Esophagus (tissue), 2 donors: ENCODE results near the gene RCC2. TPM values are rescaled to one million over a fixed set of nuclear protein-coding genes. Genes with fewer than 3 reads are reported as not detected.
"Not testable (repeated sequence)": the region's sequence is repeated elsewhere in the genome, so short reads cannot be mapped to it uniquely, and the experiment has no call there.

Source experiments
- H3K27ac ChIP-seq, 2 donors: one replicate each; pipeline ENCODE4 v1.5.1; 2013; ENCODE audit warnings: low read depth in 2 of 2, mild to moderate bottlenecking in 2 of 2, inconsistent platforms in 1 of 2, low read length in 1 of 2, moderate library complexity in 1 of 2
- H3K27me3 ChIP-seq, 2 donors: one replicate each; pipeline ENCODE4 v1.6.1; 2013; ENCODE audit warnings: low read length in 2 of 2, control low read depth in 1 of 2, mild to moderate bottlenecking in 1 of 2; ENCODE audit not compliant: insufficient read depth in 2 of 2, control insufficient read depth in 1 of 2
- H3K36me3 ChIP-seq, 2 donors: one replicate each; pipeline ENCODE4 v1.6.1; 2013; ENCODE audit warnings: low read length in 1 of 2; ENCODE audit not compliant: control insufficient read depth in 2 of 2, insufficient read depth in 2 of 2
- H3K4me1 ChIP-seq, 2 donors: one replicate each; pipeline ENCODE4 v1.6.1; 2013; ENCODE audit warnings: low read length in 1 of 2; ENCODE audit not compliant: control insufficient read depth in 2 of 2, insufficient read depth in 2 of 2
- H3K4me3 ChIP-seq, 2 donors: one replicate each; pipeline ENCODE4 v1.5.1; 2013; ENCODE audit warnings: low read length in 2 of 2, mild to moderate bottlenecking in 2 of 2, low read depth in 1 of 2, moderate library complexity in 1 of 2
- H3K9me3 ChIP-seq, 2 donors: one replicate each; pipeline ENCODE4 v1.6.1; 2013; ENCODE audit warnings: mild to moderate bottlenecking in 2 of 2, low read depth in 1 of 2, low read length in 1 of 2, moderate library complexity in 1 of 2; ENCODE audit not compliant: control insufficient read depth in 2 of 2, insufficient read depth in 1 of 2
- WGBS, 2 donors: extraction: QIAGEN DNeasy Blood & Tissue Kit; methylation state at CpG; one replicate each; pipeline ENCODE4 v1.1.7; 2013; 5-methylcytosine and 5-hydroxymethylcytosine counted together
- polyA plus RNA-seq, 2 donors: library from polyadenylated mRNA; stranded (reverse); fragments of 200-250 nt; gene quantifications; one replicate each; pipeline ENCODE4 v1.2.3, GENCODE V29; 2013
- donor health status: healthy with polysubstance abuse.
- donor health status: Bipolar disorder and iron deficiency.

Gene RCC2
- polyA plus RNA-seq, 2 donors, result 48.8 TPM

- not testable (repeated sequence) for H3K36me3 ChIP-seq, H3K27me3 ChIP-seq, H3K4me1 ChIP-seq, H3K4me3 ChIP-seq, H3K9me3 ChIP-seq, H3K27ac ChIP-seq
- WGBS, 2 donors, result 73 to 84% methylated on average over 8 to 10 of the region's 10 CpGs
Observed at GRCh38 chr1:17452203-17452602, 12.7 kb upstream of the RCC2 start.

GRCh38 chr1:17451731-17452130, 12.3 kb upstream of the RCC2 start:
- no peaks in the 10 kb centered on the region for H3K9me3 ChIP-seq
- WGBS, 2 donors, result 59 to 64% methylated on average over 7 of the region's 7 CpGs
- H3K36me3 ChIP-seq, result no peaks in the 10 kb centered on the region
- H3K27ac ChIP-seq, result no peak overlapping the region
- H3K4me1 ChIP-seq, result no peaks in the 10 kb centered on the region
- no peaks in the 10 kb centered on the region for H3K27me3 ChIP-seq
- no peak overlapping the region for H3K4me3 ChIP-seq

- Histone ChIP-seq H3K4me3 (no peak overlapping the region), H3K4me1 (peaks cover 0 to 2% of the 10 kb centered on the region in 2 donors), H3K36me3 (no peaks in the 10 kb centered on the region), H3K9me3 (no peaks in the 10 kb centered on the region), H3K27me3 (no peaks in the 10 kb centered on the region), H3K27ac (peak overlapping the region in 1 of 2 donors; percentile 40)
- 79 to 84% methylated on average over 12 of the region's 12 CpGs for WGBS, 2 donors
Observed at GRCh38 chr1:17447501-17447992, 8.1 kb upstream of the RCC2 start.

GRCh38 chr1:17442841-17443240, 3.4 kb upstream of the RCC2 start:
- Histone ChIP-seq H3K27me3 (no peaks in the 10 kb centered on the region), H3K27ac (peak overlapping the region; percentile 78 to 94), H3K4me3 (no peak overlapping the region), H3K36me3 (no peaks in the 10 kb centered on the region), H3K9me3 (no peaks in the 10 kb centered on the region), H3K4me1 (peaks cover 0 to 2% of the 10 kb centered on the region in 2 donors)
- 71 to 72% methylated on average over 6 of the region's 6 CpGs for WGBS, 2 donors

GRCh38 chr1:17441993-17442357, 2.5 kb upstream of the RCC2 start:
- H3K4me3 ChIP-seq, result no peak overlapping the region
- no peaks in the 10 kb centered on the region for H3K9me3 ChIP-seq
- no peaks in the 10 kb centered on the region for H3K27me3 ChIP-seq
- H3K4me1 ChIP-seq, result peaks cover 0 to 2% of the 10 kb centered on the region in 2 donors
- peak overlapping the region; percentile 78 to 94 for H3K27ac ChIP-seq
- WGBS, 2 donors, result 69 to 79% methylated on average over 4 of the region's 4 CpGs
- H3K36me3 ChIP-seq, result no peaks in the 10 kb centered on the region

- H3K4me3 ChIP-seq, result peak overlapping the region in 1 of 2 donors; percentile 88
- WGBS, 2 donors, result 36 to 40% methylated on average over 10 of the region's 10 CpGs
- H3K9me3 ChIP-seq, result no peaks in the 10 kb centered on the region
- H3K4me1 ChIP-seq, result peaks cover 0 to 8% of the 10 kb centered on the region in 2 donors
- H3K27me3 ChIP-seq, result no peaks in the 10 kb centered on the region
- H3K27ac ChIP-seq, result peak overlapping the region; percentile 78 to 96
- no peaks in the 10 kb centered on the region for H3K36me3 ChIP-seq
Observed at GRCh38 chr1:17441265-17441992, 2.0 kb upstream of the RCC2 start.

GRCh38 chr1:17440827-17441168, 1.3 kb upstream of the RCC2 start:
- H3K9me3 ChIP-seq, result no peaks in the 10 kb centered on the region
- peak overlapping the region; percentile 49 to 88 for H3K4me3 ChIP-seq
- peak overlapping the region; percentile 78 to 93 for H3K27ac ChIP-seq
- 47 to 59% methylated on average over 6 of the region's 6 CpGs for WGBS, 2 donors
- H3K4me1 ChIP-seq, result peaks cover 0 to 10% of the 10 kb centered on the region in 2 donors
- H3K36me3 ChIP-seq, result no peaks in the 10 kb centered on the region
- H3K27me3 ChIP-seq, result no peaks in the 10 kb centered on the region

- no peaks in the 10 kb centered on the region for H3K27me3 ChIP-seq
- peaks cover 0 to 10% of the 10 kb centered on the region in 2 donors for H3K4me1 ChIP-seq
- H3K4me3 ChIP-seq, result peak overlapping the region; percentile 49 to 88
- WGBS, 2 donors, result 35 to 55% methylated on average over 16 to 18 of the region's 18 CpGs
- no peaks in the 10 kb centered on the region for H3K36me3 ChIP-seq
- no peaks in the 10 kb centered on the region for H3K9me3 ChIP-seq
- H3K27ac ChIP-seq, result peak overlapping the region; percentile 78 to 93
Observed at GRCh38 chr1:17440074-17440826, 773 bp upstream of the RCC2 start.

- peak overlapping the region; percentile 78 to 89 for H3K27ac ChIP-seq
- H3K9me3 ChIP-seq, result no peaks in the 10 kb centered on the region
- WGBS, 2 donors, result 0 to 1% methylated on average over 64 to 78 of the region's 78 CpGs
- H3K36me3 ChIP-seq, result no peaks in the 10 kb centered on the region
- H3K27me3 ChIP-seq, result no peaks in the 10 kb centered on the region
- H3K4me1 ChIP-seq, result peaks cover 0 to 8% of the 10 kb centered on the region in 2 donors
- H3K4me3 ChIP-seq, result peak overlapping the region; percentile 78 to 88
Observed at GRCh38 chr1:17438318-17439249, 893 bp downstream of the RCC2 start.
